IMR-90 (cell line): ENCODE measurements around the gene SCLY.

Experiments
- BHLHE40 ChIP-seq: fragments of 150-350 bp; IDR thresholded peaks from 2 replicates; pipeline ENCODE4 v1.6.1; 2016; ENCODE audit warnings: mild to moderate bottlenecking, low read depth, low read length
- CEBPB ChIP-seq: IDR thresholded peaks from 2 replicates; pipeline ENCODE4 v1.6.1; 2012; ENCODE audit warnings: low read depth, low read length, improper control_type of control experiment
- CHD1 ChIP-seq: IDR thresholded peaks from 2 replicates; pipeline ENCODE4 v1.6.1; 2012; ENCODE audit warnings: low read depth, low read length, improper control_type of control experiment
- CTCF ChIP-seq: conservative IDR thresholded peaks from 2 replicates; pipeline ENCODE4 v1.5.1; 2012; ENCODE audit warnings: mild to moderate bottlenecking, low read depth, low read length, improper control_type of control experiment
- MAFK ChIP-seq: IDR thresholded peaks from 2 replicates; pipeline ENCODE4 v1.6.1; 2012; ENCODE audit warnings: low read depth, low read length, improper control_type of control experiment
- MXI1 ChIP-seq: IDR thresholded peaks from 2 replicates; pipeline ENCODE4 v1.6.1; 2012; ENCODE audit warnings: low read depth, mild to moderate bottlenecking, low read length, moderate library complexity, borderline replicate concordance
- POLR2A ChIP-seq: IDR thresholded peaks from 2 replicates; pipeline ENCODE4 v1.6.1; 2012; ENCODE audit warnings: mild to moderate bottlenecking, low read depth, low read length
- RAD21 ChIP-seq: IDR thresholded peaks from 2 replicates; pipeline ENCODE4 v1.6.1; 2012; ENCODE audit warnings: low read length, improper control_type of control experiment
- RCOR1 ChIP-seq: IDR thresholded peaks from 2 replicates; pipeline ENCODE4 v1.6.1; 2012; ENCODE audit warnings: mild to moderate bottlenecking, low read length, improper control_type of control experiment; ENCODE audit not compliant: insufficient replicate concordance
- RFX5 ChIP-seq: IDR thresholded peaks from 2 replicates; pipeline ENCODE4 v1.8.0; 2012; ENCODE audit warnings: low read depth, mild to moderate bottlenecking, low read length, moderate library complexity
- SMC3 ChIP-seq: fragments of 150-350 bp; IDR thresholded peaks from 2 replicates; pipeline ENCODE4 v1.6.1; 2016; ENCODE audit warnings: low read depth, mild to moderate bottlenecking, antibody characterized with exemption, low read length, moderate library complexity
- USF2 ChIP-seq: fragments of 150-350 bp; IDR thresholded peaks from 2 replicates; pipeline ENCODE4 v1.6.1; 2017; ENCODE audit warnings: mild to moderate bottlenecking, antibody characterized with exemption, low read length, low read depth

GRCh38 chr2:238130111-238130695 is 69.4 kb downstream of the SCLY start:
- TF ChIP-seq CTCF (no peak), BHLHE40 (no peak), RAD21 (no peak), POLR2A (no peak), USF2 (no peak), CEBPB (no peak), RFX5 (no peak), CHD1 (no peak), MAFK (no peak), SMC3 (no peak), MXI1 (no peak), RCOR1 (no peak)
